Measurements from ENCODE around the gene GUCY2C. TPM values are rescaled to one million over a fixed set of nuclear protein-coding genes. Genes with fewer than 3 reads are reported as not detected.

The GUCY2C gene
- total and polyA plus RNA-seq, 10 of the 15 experiments (the other 5 are each of a cell fraction or from before 2014, with no cell fraction given): 0.08 to 0.60 (median 0.17) TPM

GRCh38 chr12:14635776-14636175 is 60.6 kb downstream of the GUCY2C start (continued):
- TF ChIP-seq, protein P1, sequence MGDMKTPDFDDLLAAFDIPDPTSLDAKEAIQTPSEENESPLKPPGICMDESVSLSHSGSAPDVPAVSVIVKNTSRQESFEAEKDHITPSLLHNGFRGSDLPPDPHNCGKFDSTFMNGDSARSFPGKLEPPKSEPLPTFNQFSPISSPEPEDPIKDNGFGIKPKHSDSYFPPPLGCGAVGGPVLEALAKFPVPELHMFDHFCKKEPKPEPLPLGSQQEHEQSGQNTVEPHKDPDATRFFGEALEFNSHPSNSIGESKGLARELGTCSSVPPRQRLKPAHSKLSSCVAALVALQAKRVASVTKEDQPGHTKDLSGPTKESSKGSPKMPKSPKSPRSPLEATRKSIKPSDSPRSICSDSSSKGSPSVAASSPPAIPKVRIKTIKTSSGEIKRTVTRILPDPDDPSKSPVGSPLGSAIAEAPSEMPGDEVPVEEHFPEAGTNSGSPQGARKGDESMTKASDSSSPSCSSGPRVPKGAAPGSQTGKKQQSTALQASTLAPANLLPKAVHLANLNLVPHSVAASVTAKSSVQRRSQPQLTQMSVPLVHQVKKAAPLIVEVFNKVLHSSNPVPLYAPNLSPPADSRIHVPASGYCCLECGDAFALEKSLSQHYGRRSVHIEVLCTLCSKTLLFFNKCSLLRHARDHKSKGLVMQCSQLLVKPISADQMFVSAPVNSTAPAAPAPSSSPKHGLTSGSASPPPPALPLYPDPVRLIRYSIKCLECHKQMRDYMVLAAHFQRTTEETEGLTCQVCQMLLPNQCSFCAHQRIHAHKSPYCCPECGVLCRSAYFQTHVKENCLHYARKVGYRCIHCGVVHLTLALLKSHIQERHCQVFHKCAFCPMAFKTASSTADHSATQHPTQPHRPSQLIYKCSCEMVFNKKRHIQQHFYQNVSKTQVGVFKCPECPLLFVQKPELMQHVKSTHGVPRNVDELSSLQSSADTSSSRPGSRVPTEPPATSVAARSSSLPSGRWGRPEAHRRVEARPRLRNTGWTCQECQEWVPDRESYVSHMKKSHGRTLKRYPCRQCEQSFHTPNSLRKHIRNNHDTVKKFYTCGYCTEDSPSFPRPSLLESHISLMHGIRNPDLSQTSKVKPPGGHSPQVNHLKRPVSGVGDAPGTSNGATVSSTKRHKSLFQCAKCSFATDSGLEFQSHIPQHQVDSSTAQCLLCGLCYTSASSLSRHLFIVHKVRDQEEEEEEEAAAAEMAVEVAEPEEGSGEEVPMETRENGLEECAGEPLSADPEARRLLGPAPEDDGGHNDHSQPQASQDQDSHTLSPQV (IDR thresholded peaks at IDR 0.05): no peak
- TF ChIP-seq LARP7 (IDR thresholded peaks at IDR 0.05): no peak
- TF ChIP-seq CREM (IDR thresholded peaks at IDR 0.05; ENCODE audit: low read depth): no peak
- TF ChIP-seq WRNIP1 (IDR thresholded peaks at IDR 0.05; ENCODE audit: borderline replicate concordance, low read depth, low read length): no peak
- no peak for TF ChIP-seq EGR1 (IDR thresholded peaks at IDR 0.05; ENCODE audit: borderline replicate concordance in 1 of 2, low read depth in 2 of 2, low read length in 2 of 2)
- TF ChIP-seq RUNX3 (IDR thresholded peaks at IDR 0.05; ENCODE audit: low read length): no peak
- no peak for TF ChIP-seq HDAC2 (IDR thresholded peaks at IDR 0.05)
- no peak for TF ChIP-seq ATF2 (IDR thresholded peaks at IDR 0.05; ENCODE audit: low read length)
- no peak for TF ChIP-seq POLR2AphosphoS5 (IDR thresholded peaks at IDR 0.05; ENCODE audit: low read length)

Measured in GM12878 (cell line).